GM20431 (cell line): ENCODE measurements around the gene TYW5.

Experiments
- in situ Hi-C: fragments of 300-500 bp; cut with MseI, MboI; formaldehyde crosslinking; loops from one replicate; pipeline ENCODE4 v1.15.0; 2020; ENCODE audit warnings: low sequenced_read_pairs; ENCODE audit not compliant: unreplicated experiment

TYW5 gene

GRCh38 chr2:199882667-199883066 lies 72.6 kb downstream of the TYW5 start:
- in situ Hi-C loops = no loop called here
